Measurements from ENCODE around the gene P2RY1.

P2RY1 gene

GRCh38 chr3:152853196-152853595 lies 18.3 kb downstream of the P2RY1 start:
- H3K27ac ChIP-seq (replicated peaks) = no peak overlapping the region
- DNase-seq (ENCODE audit: low read depth in 1 of 2, low spot score in 1 of 2) = no peak
- H3K4me3 ChIP-seq (replicated peaks; ENCODE audit: insufficient read depth, low read length) = no peak overlapping the region
- TF ChIP-seq CTCF (IDR thresholded peaks at IDR 0.05; ENCODE audit: insufficient read depth, low read length) (no peak), SPI1 (IDR thresholded peaks at IDR 0.05; ENCODE audit: borderline replicate concordance, low read depth) (no peak), GABPA (IDR thresholded peaks at IDR 0.05; ENCODE audit: low read depth) (no peak), REST (IDR thresholded peaks at IDR 0.05; ENCODE audit: insufficient replicate concordance, low read depth) (no peak), POLR2AphosphoS5 (IDR thresholded peaks at IDR 0.05; ENCODE audit: low read depth) (no peak)
- no peaks in the 10 kb centered on the region for H3K27me3 ChIP-seq (ENCODE audit: insufficient read depth, poor library complexity, severe bottlenecking)

- no peak for TF ChIP-seq SPI1 (IDR thresholded peaks at IDR 0.05; ENCODE audit: borderline replicate concordance, low read depth)
- no peak for TF ChIP-seq POLR2AphosphoS5 (IDR thresholded peaks at IDR 0.05; ENCODE audit: low read depth)
- no peak for TF ChIP-seq GABPA (IDR thresholded peaks at IDR 0.05; ENCODE audit: low read depth)
- no peak for TF ChIP-seq CTCF (IDR thresholded peaks at IDR 0.05; ENCODE audit: insufficient read depth, low read length)
- TF ChIP-seq REST (IDR thresholded peaks at IDR 0.05; ENCODE audit: insufficient replicate concordance, low read depth) = no peak
- DNase-seq (ENCODE audit: low read depth in 1 of 2, low spot score in 1 of 2) = no peak
- Histone ChIP-seq H3K27me3 (ENCODE audit: insufficient read depth, poor library complexity, severe bottlenecking) (peaks cover 3% of the 10 kb centered on the region), H3K4me3 (replicated peaks; ENCODE audit: insufficient read depth, low read length) (no peak overlapping the region), H3K27ac (replicated peaks) (no peak overlapping the region)
Measured at GRCh38 chr3:152857082-152857481, 22.2 kb downstream of the P2RY1 start.

- peaks cover 3% of the 10 kb centered on the region for H3K27me3 ChIP-seq (ENCODE audit: insufficient read depth, poor library complexity, severe bottlenecking)
- no peak overlapping the region for H3K27ac ChIP-seq (replicated peaks)
- no peak for DNase-seq (ENCODE audit: low read depth in 1 of 2, low spot score in 1 of 2)
- no peak for TF ChIP-seq SPI1 (IDR thresholded peaks at IDR 0.05; ENCODE audit: borderline replicate concordance, low read depth)
- TF ChIP-seq CTCF (IDR thresholded peaks at IDR 0.05; ENCODE audit: insufficient read depth, low read length) = no peak
- no peak for TF ChIP-seq REST (IDR thresholded peaks at IDR 0.05; ENCODE audit: insufficient replicate concordance, low read depth)
- TF ChIP-seq POLR2AphosphoS5 (IDR thresholded peaks at IDR 0.05; ENCODE audit: low read depth) = no peak
- no peak for TF ChIP-seq GABPA (IDR thresholded peaks at IDR 0.05; ENCODE audit: low read depth)
- H3K4me3 ChIP-seq (replicated peaks; ENCODE audit: insufficient read depth, low read length) = no peak overlapping the region
Measured at GRCh38 chr3:152858170-152858800, 23.4 kb downstream of the P2RY1 start.

Measured in HL-60 (cell line).